Left lobe of liver (tissue), 2 donors: ENCODE measurements around the gene TBCA. TPM values are rescaled to one million over a fixed set of nuclear protein-coding genes. Genes with fewer than 3 reads are reported as not detected.

ENCODE experiments used
- ATAC-seq: fragments of 200-7000 bp; cut with Tn5 transposase; one replicate; pipeline ENCODE4 v1.9.1; 2020; ENCODE audit warnings: mild to moderate bottlenecking, moderate library complexity
- DNase-seq: peaks from one replicate; pipeline ENCODE4 v3.0.0-alpha.2; 2020; ENCODE audit warnings: low spot score
- total RNA-seq: library from RNA; stranded (reverse); gene quantifications from one replicate; pipeline ENCODE4 v1.2.1, GENCODE V29; 2021
- donor health status: DM: no; HTN: no; CAD: no; lungs with moderate emphysema.
- donor health status: DM: no; HTN: yes; CAD: no.

TBCA gene
- total RNA-seq, 1 donor from 2014 or later = 102 TPM

GRCh38 chr5:77644371-77645157 is 131.6 kb downstream of the TBCA start:
- no peak for DNase-seq
- ATAC-seq = no peak

- DNase-seq (no peak), ATAC-seq (no peak)
These were observed 132.3 kb downstream of the TBCA start for GRCh38 chr5:77643654-77644370.

- DNase-seq = no peak
- no peak for ATAC-seq
These were observed 133.1 kb downstream of the TBCA start for GRCh38 chr5:77642738-77643653.

DNA sequence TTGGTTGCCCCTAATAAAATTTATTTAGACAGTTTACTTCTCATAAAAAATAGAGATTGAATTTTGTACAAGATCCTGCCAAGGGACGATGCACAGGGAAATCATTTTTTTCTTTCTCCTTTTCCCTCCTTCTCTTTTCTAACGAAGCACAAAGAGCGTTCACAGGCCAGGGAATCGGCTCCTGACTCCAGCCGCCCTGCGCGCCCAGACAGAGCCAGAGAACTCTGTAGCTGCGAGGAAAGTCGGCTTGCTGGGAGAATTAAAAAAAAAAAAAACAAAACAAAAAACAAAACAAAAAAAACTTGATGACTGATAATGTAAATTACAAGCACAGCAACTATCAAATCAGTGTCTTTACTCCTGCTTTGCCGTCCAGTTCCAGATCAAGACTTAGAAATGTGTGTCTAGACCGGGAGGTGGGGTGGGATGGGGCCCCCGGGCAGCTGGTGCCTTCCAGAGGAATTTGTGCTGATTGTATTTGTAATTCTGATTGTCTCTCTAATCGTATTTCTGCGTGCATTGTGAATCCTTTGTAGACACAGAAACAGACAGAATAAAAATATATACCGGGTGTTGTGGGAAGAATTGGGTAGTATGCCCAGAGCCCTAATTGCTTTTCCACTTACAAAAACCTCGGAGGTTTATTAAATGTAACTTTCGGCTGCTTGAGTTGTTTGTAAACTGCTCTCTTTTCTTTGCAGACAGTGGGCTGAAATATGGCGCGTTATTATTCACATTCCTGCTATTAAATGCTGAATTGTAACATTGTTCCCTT is 134.0 kb downstream of the TBCA start:
- ATAC-seq (no peak), DNase-seq (no peak)

GRCh38 chr5:77641397-77641943 is 134.7 kb downstream of the TBCA start:
- DNase-seq = no peak

More at GRCh38 chr5:77641397-77641943, 134.7 kb downstream of the TBCA start:
- no peak for ATAC-seq

Other genes starting within 250 kb of the TBCA start
- not detected for gene OTP, start 137.6 kb downstream of the TBCA start, total RNA-seq